IMR-90 (cell line): ENCODE data around the gene KATNBL1. TPM values are rescaled to one million over a fixed set of nuclear protein-coding genes. Genes with fewer than 3 reads are reported as not detected.

Experiments used
- ATAC-seq: fragments of 200-7000 bp; cut with Tn5 transposase; 2 replicates; pipeline ENCODE4 v1.9.1; 2020; ENCODE audit warnings: low read depth, mild to moderate bottlenecking, moderate library complexity
- BruUV-seq: library from RNA; stranded (reverse); fragments of 400-500 nt; replicated peaks from 2 replicates; lab custom pipeline; 2021; lab: Mats Ljungman, UMichigan
- CTCF ChIA-PET: fragments of 300-600 bp; formaldehyde crosslinking; extraction: SDS; loops from one replicate; lab custom pipeline; 2021; ENCODE audit warnings: antibody characterized with exemption; lab: Yijun Ruan, JAX
- POLR2A ChIA-PET: fragments of 300-600 bp; sonication (Branson Sonifier 250); formaldehyde crosslinking; loops from one replicate; lab custom pipeline; 2022; ENCODE audit warnings: antibody characterized with exemption; ENCODE audit not compliant: unreplicated experiment; lab: Charles Lee
- DNase-seq: peaks from one replicate; pipeline ENCODE4 v3.0.0; 2013
- H2AFZ ChIP-seq: replicated peaks from 2 replicates; pipeline ENCODE3; 2013; ENCODE audit warnings: low read length, mild to moderate bottlenecking; ENCODE audit not compliant: poor library complexity
- H2AK5ac ChIP-seq: 2 replicates; pipeline ENCODE4 v1.6.1; 2013; ENCODE audit warnings: low read depth, low read length, inconsistent platforms
- H2AK9ac ChIP-seq: replicated peaks from 2 replicates; pipeline ENCODE3; 2013; ENCODE audit warnings: mild to moderate bottlenecking, low read depth, low read length, moderate library complexity; ENCODE audit not compliant: poor library complexity
- H2BK120ac ChIP-seq: 2 replicates; pipeline ENCODE4 v1.6.1; 2013; ENCODE audit warnings: low read depth, low read length, inconsistent platforms
- H2BK15ac ChIP-seq: 3 replicates; pipeline ENCODE4 v1.6.1; 2013; ENCODE audit warnings: low read depth, low read length, inconsistent platforms
- H2BK20ac ChIP-seq: 2 replicates; pipeline ENCODE4 v1.6.1; 2013; ENCODE audit warnings: low read depth, mild to moderate bottlenecking, inconsistent platforms, low read length, moderate library complexity
- H2BK5ac ChIP-seq: 2 replicates; pipeline ENCODE4 v1.6.1; 2013; ENCODE audit warnings: mild to moderate bottlenecking, low read depth, low read length, inconsistent platforms; ENCODE audit not compliant: poor library complexity, severe bottlenecking
- H3K14ac ChIP-seq: replicated peaks from 2 replicates; pipeline ENCODE4 v1.6.1; 2013; ENCODE audit warnings: low read depth, low read length, inconsistent platforms
- H3K18ac ChIP-seq: 2 replicates; pipeline ENCODE4 v1.6.1; 2013; ENCODE audit warnings: low read depth, low read length, control low read depth
- H3K23ac ChIP-seq: 2 replicates; pipeline ENCODE4 v1.6.1; 2013; ENCODE audit warnings: low read depth, low read length, inconsistent platforms
- H3K27ac ChIP-seq: 2 replicates; pipeline ENCODE4 v1.5.1; 2013; ENCODE audit warnings: mild to moderate bottlenecking, control low read depth, low read length; ENCODE audit not compliant: insufficient read depth
- H3K27me3 ChIP-seq: 2 replicates; pipeline ENCODE4 v1.6.1; 2013; ENCODE audit warnings: low read length; ENCODE audit not compliant: control insufficient read depth, insufficient read depth
- H3K36me3 ChIP-seq: 2 replicates; pipeline ENCODE4 v1.6.1; 2013; ENCODE audit warnings: low read length, mixed read lengths; ENCODE audit not compliant: control insufficient read depth, insufficient read depth
- H3K4ac ChIP-seq: 2 replicates; pipeline ENCODE4 v1.6.1; 2013; ENCODE audit warnings: low read depth, low read length, inconsistent platforms
- H3K4me1 ChIP-seq: 2 replicates; pipeline ENCODE4 v1.6.1; 2013; ENCODE audit warnings: low read length, mixed read lengths; ENCODE audit not compliant: control insufficient read depth, insufficient read depth
- H3K4me2 ChIP-seq: 2 replicates; pipeline ENCODE4 v1.6.1; 2013; ENCODE audit warnings: low read depth, mild to moderate bottlenecking, control low read depth, low read length, moderate library complexity
- H3K4me3 ChIP-seq: 2 replicates; pipeline ENCODE4 v1.5.1; 2013; ENCODE audit warnings: low read depth, mild to moderate bottlenecking, control low read depth, low read length, moderate library complexity; ENCODE audit not compliant: insufficient read depth
- H3K56ac ChIP-seq: 2 replicates; pipeline ENCODE4 v1.6.1; 2013; ENCODE audit warnings: low read length, inconsistent platforms; ENCODE audit not compliant: insufficient read depth; ENCODE audit errors: extremely low read depth
- H3K79me1 ChIP-seq, 2 experiments: 2 replicates each; pipeline ENCODE4 v1.6.1; 2013; ENCODE audit warnings: low read length in 2 of 2, inconsistent platforms in 1 of 2, low read depth in 1 of 2
- H3K9ac ChIP-seq: 2 replicates; pipeline ENCODE4 v1.6.1; 2013; ENCODE audit warnings: low read depth, low read length, control low read depth
- H3K9me1 ChIP-seq: 2 replicates; pipeline ENCODE4 v1.6.1; 2013; ENCODE audit warnings: low read length, inconsistent platforms; ENCODE audit not compliant: insufficient read depth
- H3K9me3 ChIP-seq: 2 replicates; pipeline ENCODE4 v1.6.1; 2013; ENCODE audit warnings: low read length; ENCODE audit not compliant: control insufficient read depth, insufficient read depth
- H4K20me1 ChIP-seq: 2 replicates; pipeline ENCODE4 v1.6.1; 2013; ENCODE audit warnings: low read length, inconsistent platforms; ENCODE audit not compliant: insufficient read depth
- H4K5ac ChIP-seq: 2 replicates; pipeline ENCODE4 v1.6.1; 2013; ENCODE audit warnings: mild to moderate bottlenecking, low read depth, low read length, control low read depth
- H4K8ac ChIP-seq, 2 experiments: 2 replicates each; pipeline ENCODE4 v1.6.1; 2013; ENCODE audit warnings: low read depth in 2 of 2, low read length in 2 of 2, control low read depth in 1 of 2, inconsistent platforms in 1 of 2
- H4K91ac ChIP-seq: 2 replicates; pipeline ENCODE4 v1.6.1; 2013; ENCODE audit warnings: low read depth, low read length, inconsistent platforms; ENCODE audit not compliant: insufficient read depth
- CEBPB ChIP-seq: IDR thresholded peaks from 2 replicates; pipeline ENCODE4 v1.6.1; 2012; ENCODE audit warnings: low read depth, low read length, improper control_type of control experiment
- MAFK ChIP-seq: IDR thresholded peaks from 2 replicates; pipeline ENCODE4 v1.6.1; 2012; ENCODE audit warnings: low read depth, low read length, improper control_type of control experiment
- NFE2L2 ChIP-seq: fragments of 150-350 bp; IDR thresholded peaks from 2 replicates; pipeline ENCODE4 v1.6.1; 2016; ENCODE audit warnings: low read depth, mild to moderate bottlenecking, low read length
- WGBS, 2 experiments: methylation state at CpG; one replicate each; pipeline versions ENCODE4 v1.1.5 to v1.1.7; 2013; ENCODE audit warnings: missing lambda C conversion rate in 2 of 2; ENCODE audit not compliant: insufficient read length in 1 of 2; ENCODE audit errors: extremely low coverage in 2 of 2; 5-methylcytosine and 5-hydroxymethylcytosine counted together
- dilution Hi-C: fragments of 300-500 bp; cut with HindIII; formaldehyde crosslinking; loops from one replicate; pipeline ENCODE4 v1.14.3; 2018; ENCODE audit warnings: low sequenced_read_pairs; ENCODE audit not compliant: unreplicated experiment
- in situ Hi-C: fragments of 300-500 bp; cut with MboI; formaldehyde crosslinking; loops from 3 replicates; pipeline ENCODE4 v1.14.3; 2019; ENCODE audit warnings: low sequenced_read_pairs, inconsistent platforms, mixed read lengths
- intact Hi-C: fragments of 100-400 bp; cut with micrococcal nuclease; formaldehyde crosslinking; loops from 2 replicates; pipeline ENCODE4 v1.10.0; 2022
- polyA plus RNA-seq, 3 experiments: library from polyadenylated mRNA; depleted of rRNA; stranded (reverse); fragments of >200 nt; gene quantifications; 2 replicates each; pipeline ENCODE4 v1.2.3, GENCODE V29; 2012; ENCODE audit warnings: low replicate concordance in 1 of 3
- total RNA-seq: library from RNA; depleted of rRNA; stranded (reverse); fragments of >200 nt; gene quantifications from 2 replicates; pipeline ENCODE4 v1.2.3, GENCODE V29; 2012

KATNBL1 gene
- total and polyA plus RNA-seq, 2 of the 4 experiments (the other 2 are of a cell fraction), result 17.1 to 24.0 TPM

- H3K18ac ChIP-seq, result no peak overlapping the region
- no peak overlapping the region for H3K14ac ChIP-seq
- CTCF ChIA-PET, result no interaction called here
- in situ Hi-C loops (loop anchor here (25.0 kb wide), 1 partner anchor 339 kb away; the partner anchor contains the start of gene GOLGA8B), intact Hi-C loops (no loop called here), dilution Hi-C loops (no loop called here)
- no peaks in the 10 kb centered on the region for H4K20me1 ChIP-seq
- no TSS peak for BruUV-seq
- H3K56ac ChIP-seq, result no peak overlapping the region
- H3K4me1 ChIP-seq, result no peaks in the 10 kb centered on the region
- no peaks in the 10 kb centered on the region for H3K79me1 ChIP-seq
- H3K27ac ChIP-seq, result no peak overlapping the region
- DNase-seq (no peak), ATAC-seq (no peak)
- H3K9me3 ChIP-seq, result no peaks in the 10 kb centered on the region
- no peak overlapping the region for H2BK20ac ChIP-seq
- H4K5ac ChIP-seq, result no peak overlapping the region
- H3K4me2 ChIP-seq, result no peak overlapping the region
- no peak overlapping the region for H3K4ac ChIP-seq
- H2AK9ac ChIP-seq, result no peak overlapping the region
- H3K4me3 ChIP-seq, result no peak overlapping the region
- H2BK15ac ChIP-seq, result no peak overlapping the region
- H2BK5ac ChIP-seq, result no peak overlapping the region
- H4K91ac ChIP-seq, result no peak overlapping the region
- H3K23ac ChIP-seq, result no peak overlapping the region
- no peak overlapping the region for H3K9ac ChIP-seq
- H2AFZ ChIP-seq, result no peak overlapping the region
- POLR2A ChIA-PET, result no interaction called here
- WGBS, 2 experiments, result no CpG with 5 or more reads among the region's 1 CpG
- H2BK120ac ChIP-seq, result no peak overlapping the region
- peaks cover 4% of the 10 kb centered on the region; the same call in 1 of the 2 replicates for H3K9me1 ChIP-seq
- H3K36me3 ChIP-seq, result 0 out of 2 replicates have a peak, but pooled peaks cover 1% of the 10 kb centered on the region
- TF ChIP-seq CEBPB, result no peak
- TF ChIP-seq MAFK, result peak; percentile 43; the same call in 1 of the 2 replicates
- peak; percentile 89 for TF ChIP-seq NFE2L2
- no peaks in the 10 kb centered on the region for H3K27me3 ChIP-seq
- no peak overlapping the region for H2AK5ac ChIP-seq
- no peak overlapping the region for H4K8ac ChIP-seq
Observed at GRCh38 chr15:34248190-34248589, 38.3 kb upstream of the KATNBL1 start.
